Psoas muscle (tissue), 8 donors: Measurements from ENCODE around the gene KLHL5. TPM values are rescaled to one million over a fixed set of nuclear protein-coding genes. Genes with fewer than 3 reads are reported as not detected.

Experiments used
- ATAC-seq, 4 donors: fragments of 200-7000 bp; cut with Tn5 transposase; one replicate each; pipeline ENCODE4 v1.9.1; 2020; ENCODE audit warnings: moderate library complexity in 3 of 4, mild to moderate bottlenecking in 2 of 4
- DNase-seq, 2 donors: peaks; one replicate each; pipeline ENCODE4 v3.0.0-alpha.2; 2020
- H3K27ac ChIP-seq: fragments of 200-600 bp; one replicate; pipeline ENCODE4 v1.8.0; 2022
- H3K27me3 ChIP-seq, 3 donors: fragments of 200-600 bp in 1 of 3; one replicate each; pipeline versions ENCODE4 v1.6.1 to v1.8.0; 2013 to 2022; ENCODE audit warnings: low read length in 2 of 3, mild to moderate bottlenecking in 2 of 3, moderate library complexity in 1 of 3; ENCODE audit not compliant: insufficient read depth in 3 of 3
- H3K36me3 ChIP-seq, 2 donors: fragments of 200-600 bp in 1 of 2; one replicate each; pipeline versions ENCODE4 v1.6.1 to v1.8.0; 2013 to 2022; ENCODE audit warnings: low read depth in 1 of 2, mild to moderate bottlenecking in 1 of 2, moderate library complexity in 1 of 2; ENCODE audit not compliant: insufficient read depth in 1 of 2
- H3K4me1 ChIP-seq: fragments of 200-600 bp; one replicate; pipeline ENCODE4 v1.8.0; 2022
- H3K4me3 ChIP-seq: fragments of 200-600 bp; one replicate; pipeline ENCODE4 v1.8.0; 2022; ENCODE audit warnings: mild to moderate bottlenecking
- H3K9me3 ChIP-seq: fragments of 200-600 bp; one replicate; pipeline ENCODE4 v1.8.0; 2022
- WGBS, 3 donors: extraction: QIAGEN DNeasy Blood & Tissue Kit; methylation state at CpG; one replicate each; pipeline versions ENCODE4 v1.1.6 to v1.1.7; 2013; 5-methylcytosine and 5-hydroxymethylcytosine counted together
- intact Hi-C, 2 donors: fragments of 100-400 bp; cut with DNase I; formaldehyde crosslinking; loops; one replicate each; pipeline versions ENCODE4 v1.11.0 to v1.14.2; 2022
- long read RNA-seq, 2 donors: library from polyadenylated mRNA; unstranded; transcript quantifications; one replicate each; pipeline ENCODE4 v2.0.0, GENCODE V29; 2021
- polyA plus RNA-seq, 3 donors: library from polyadenylated mRNA; stranded (reverse); fragments of 200-250 nt; gene quantifications; one replicate each; pipeline ENCODE4 v1.2.3, GENCODE V29; 2013
- total RNA-seq, 4 donors: library from RNA; stranded (reverse); fragmentation: NEBNext Ultra II Directional in 2 of 4; extraction: Animal tissue kit (Norgen Biotek cat#: 25700) in 2 of 4; gene quantifications; one replicate each; pipeline versions ENCODE4 v1.2.1 to v1.2.4, GENCODE V29; 2021 to 2023
- TF ChIP-seq, protein P1 (sequence below): fragments of 200-600 bp; IDR thresholded peaks from one replicate; pipeline ENCODE4 v1.8.0; 2022; ENCODE audit warnings: antibody characterized with exemption
- donor health status: healthy with polysubstance abuse.
- donor health status: DM: no; HTN: no; CAD: no; lungs with moderate emphysema.
- donor health status: Bipolar disorder and iron deficiency.
- donor health status: healthy.
- donor health status: DM: yes; HTN: yes; CAD: no.
- donor health status: DM: no; HTN: no; CAD: no.
- donor health status: DM: no; HTN: no; CAD: no.
- donor health status: DM: yes; HTN: yes; CAD: no.

KLHL5 gene
- 10 to 100 TPM; 10.1 to 14.9 (median 11.9) TPM for total RNA-seq
- 1 to 10 TPM; 6.7 to 9.7 (median 7.1) TPM for polyA plus RNA-seq
- long read RNA-seq, donor 1, transcript KLHL5-201 (12 exons, 3,425 nt): minor isoform, 6 of 36 reads
- long read RNA-seq, donor 1, transcript KLHL5-205 (11 exons, 2,926 nt): major isoform, 13 of 36 reads
- long read RNA-seq, donor 1, partial matches to known transcripts: 3 of 36 reads
- long read RNA-seq, donor 1, other reads (novel, unspliced or antisense): 14 of 36 reads
- long read RNA-seq, donor 2, transcript KLHL5-205 (11 exons, 2,926 nt): major isoform, 15 of 39 reads
- long read RNA-seq, donor 2, partial matches to known transcripts: 6 of 39 reads
- long read RNA-seq, donor 2, other reads (novel, unspliced or antisense): 15 of 39 reads

DNA sequence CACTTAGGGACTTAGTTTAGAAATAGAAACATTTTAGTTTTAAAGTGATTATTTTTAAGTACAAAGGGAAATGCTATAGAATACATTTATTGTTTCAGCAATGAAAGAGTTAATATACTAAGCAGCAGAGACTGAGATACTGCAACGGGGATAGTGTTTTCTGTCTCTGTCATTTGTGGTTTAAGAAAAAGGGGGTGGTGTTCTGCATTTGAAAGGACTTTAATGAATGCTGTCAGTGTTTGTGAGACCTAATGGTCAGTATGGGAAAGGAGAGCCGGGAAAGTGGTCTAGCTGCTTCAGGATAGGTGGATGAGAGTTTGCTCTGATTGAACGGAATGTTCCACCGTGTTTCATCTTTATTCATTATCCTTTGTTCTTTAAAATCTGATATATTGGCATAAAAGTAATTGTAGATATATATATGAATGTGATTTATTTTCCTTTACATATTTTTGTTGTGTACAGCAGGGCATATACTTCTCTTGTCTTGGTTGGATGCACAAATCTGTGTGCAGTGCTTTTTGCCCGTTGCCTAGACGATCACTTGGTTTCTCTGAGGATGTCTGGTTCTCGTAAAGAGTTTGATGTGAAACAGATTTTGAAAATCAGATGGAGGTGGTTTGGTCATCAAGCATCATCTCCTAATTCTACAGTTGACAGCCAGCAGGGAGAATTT is at the start of gene KLHL5:
Gene KLHL5 (plus strand): TSS at position 139 of the 676 bp plus-strand sequence. CDS start 421 bp downstream, at position 560.
- DNase-seq: no peak
- H3K4me1 ChIP-seq: peaks cover 9% of the 10 kb centered on the region
- no peak within 1 kb of the TSS for H3K27ac ChIP-seq
- no peaks in the 10 kb centered on the region for H3K36me3 ChIP-seq
- intact Hi-C loops: no loop called here
- no peaks in the 10 kb centered on the region for H3K9me3 ChIP-seq
- TF ChIP-seq, protein P1, sequence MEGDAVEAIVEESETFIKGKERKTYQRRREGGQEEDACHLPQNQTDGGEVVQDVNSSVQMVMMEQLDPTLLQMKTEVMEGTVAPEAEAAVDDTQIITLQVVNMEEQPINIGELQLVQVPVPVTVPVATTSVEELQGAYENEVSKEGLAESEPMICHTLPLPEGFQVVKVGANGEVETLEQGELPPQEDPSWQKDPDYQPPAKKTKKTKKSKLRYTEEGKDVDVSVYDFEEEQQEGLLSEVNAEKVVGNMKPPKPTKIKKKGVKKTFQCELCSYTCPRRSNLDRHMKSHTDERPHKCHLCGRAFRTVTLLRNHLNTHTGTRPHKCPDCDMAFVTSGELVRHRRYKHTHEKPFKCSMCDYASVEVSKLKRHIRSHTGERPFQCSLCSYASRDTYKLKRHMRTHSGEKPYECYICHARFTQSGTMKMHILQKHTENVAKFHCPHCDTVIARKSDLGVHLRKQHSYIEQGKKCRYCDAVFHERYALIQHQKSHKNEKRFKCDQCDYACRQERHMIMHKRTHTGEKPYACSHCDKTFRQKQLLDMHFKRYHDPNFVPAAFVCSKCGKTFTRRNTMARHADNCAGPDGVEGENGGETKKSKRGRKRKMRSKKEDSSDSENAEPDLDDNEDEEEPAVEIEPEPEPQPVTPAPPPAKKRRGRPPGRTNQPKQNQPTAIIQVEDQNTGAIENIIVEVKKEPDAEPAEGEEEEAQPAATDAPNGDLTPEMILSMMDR: no peak
- 52 to 53% (median 53%) methylated on average over 7 of the region's 7 CpGs for WGBS, 3 donors
- H3K4me3 ChIP-seq: no peak within 1 kb of the TSS
- no peak for ATAC-seq
- no peaks in the 10 kb centered on the region for H3K27me3 ChIP-seq

- Histone ChIP-seq H3K27me3 (no peaks in the 10 kb centered on the region), H3K27ac (no peak overlapping the region), H3K9me3 (no peaks in the 10 kb centered on the region), H3K36me3 (no peaks in the 10 kb centered on the region), H3K4me3 (no peak overlapping the region), H3K4me1 (no peaks in the 10 kb centered on the region)
- intact Hi-C loops: no loop called here
- 95 to 97% (median 96%) methylated on average over 2 of the region's 2 CpGs for WGBS, 3 donors
- TF ChIP-seq, protein P1: no peak
- no peak for DNase-seq
- no peak for ATAC-seq
Measured at GRCh38 chr4:39014028-39014427, 48.0 kb upstream of the KLHL5 start.

GRCh38 chr4:39020130-39020529 is 41.9 kb upstream of the KLHL5 start:
- H3K4me1 ChIP-seq: no peaks in the 10 kb centered on the region
- ATAC-seq: no peak
- no peaks in the 10 kb centered on the region for H3K9me3 ChIP-seq
- no peaks in the 10 kb centered on the region for H3K36me3 ChIP-seq
- 67 to 78% (median 70%) methylated on average over 4 of the region's 4 CpGs for WGBS, 3 donors
- intact Hi-C loops: no loop called here
- H3K27me3 ChIP-seq: no peaks in the 10 kb centered on the region
- TF ChIP-seq, protein P1: no peak
- no peak overlapping the region for H3K4me3 ChIP-seq
- DNase-seq: no peak
- H3K27ac ChIP-seq: no peak overlapping the region

DNA sequence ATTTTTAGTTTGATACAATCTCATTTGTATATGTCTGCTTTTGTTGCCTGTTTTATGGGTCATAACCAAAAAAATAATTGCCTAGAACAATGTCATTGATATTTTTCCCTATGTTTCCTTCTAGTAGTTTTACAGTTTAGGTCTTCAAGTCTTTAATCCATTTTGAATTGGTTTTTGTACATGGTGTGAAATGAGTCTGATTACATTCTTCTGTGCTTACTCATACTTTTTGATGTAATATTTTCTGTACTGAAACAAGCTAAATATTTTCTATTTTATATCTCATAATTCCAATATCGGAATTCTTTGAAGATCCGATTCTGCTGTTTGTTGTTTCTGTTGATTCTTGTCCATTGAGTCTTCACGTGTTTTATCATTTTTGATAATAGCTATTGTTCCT is 40.4 kb upstream of the KLHL5 start:
- DNase-seq: no peak
- no peak for ATAC-seq
- Histone ChIP-seq H3K36me3 (no peaks in the 10 kb centered on the region), H3K27me3 (no peaks in the 10 kb centered on the region), H3K4me1 (no peaks in the 10 kb centered on the region), H3K4me3 (no peak overlapping the region), H3K9me3 (no peaks in the 10 kb centered on the region), H3K27ac (no peak overlapping the region)
- intact Hi-C loops: no loop called here
- TF ChIP-seq, protein P1: no peak
- WGBS, 3 donors: 92 to 97% (median 92%) methylated on average over 3 of the region's 3 CpGs
